ENCODE measurements around the gene GPR55. TPM values are rescaled to one million over a fixed set of nuclear protein-coding genes. Genes with fewer than 3 reads are reported as not detected.

Gene GPR55, protein sequence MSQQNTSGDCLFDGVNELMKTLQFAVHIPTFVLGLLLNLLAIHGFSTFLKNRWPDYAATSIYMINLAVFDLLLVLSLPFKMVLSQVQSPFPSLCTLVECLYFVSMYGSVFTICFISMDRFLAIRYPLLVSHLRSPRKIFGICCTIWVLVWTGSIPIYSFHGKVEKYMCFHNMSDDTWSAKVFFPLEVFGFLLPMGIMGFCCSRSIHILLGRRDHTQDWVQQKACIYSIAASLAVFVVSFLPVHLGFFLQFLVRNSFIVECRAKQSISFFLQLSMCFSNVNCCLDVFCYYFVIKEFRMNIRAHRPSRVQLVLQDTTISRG
- not detected in 5 replicates for total RNA-seq (2022; extraction: Qiagen RNA extraction)

GRCh38 chr2:230924470-230925341 lies at the start of gene GPR55:
Gene GPR55 (minus strand): TSS chr2:230925242. CDS start chr2:230910962, 14,280 bp downstream.

DNA sequence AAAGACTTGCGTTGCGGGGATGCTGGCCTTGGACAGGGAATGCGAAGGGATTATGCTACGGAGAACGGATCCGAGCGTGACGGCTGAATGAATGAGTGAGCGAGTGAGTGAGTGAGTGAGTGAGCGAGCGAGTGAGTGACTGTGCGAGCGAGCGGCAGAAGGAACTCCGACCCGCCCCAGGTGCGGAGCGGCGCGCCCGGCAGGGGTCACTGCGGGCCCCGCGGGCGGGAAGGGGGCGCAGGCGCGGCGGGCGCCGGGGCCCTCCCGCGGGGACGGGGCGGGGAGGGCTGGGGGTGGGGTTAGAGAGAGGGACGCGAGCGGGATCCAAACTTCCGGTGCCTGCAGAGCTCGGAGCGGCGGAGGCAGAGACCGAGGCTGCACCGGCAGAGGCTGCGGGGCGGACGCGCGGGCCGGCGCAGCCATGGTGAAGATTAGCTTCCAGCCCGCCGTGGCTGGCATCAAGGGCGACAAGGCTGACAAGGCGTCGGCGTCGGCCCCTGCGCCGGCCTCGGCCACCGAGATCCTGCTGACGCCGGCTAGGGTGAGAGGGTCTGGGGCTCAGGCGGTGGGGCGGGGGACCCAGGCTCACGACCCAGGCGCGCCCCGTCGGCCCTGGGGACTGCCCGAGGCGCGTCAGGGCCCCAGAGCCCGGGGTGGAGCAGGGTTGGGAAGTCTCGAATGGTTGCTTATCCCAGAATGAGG lies 60.3 kb downstream of the GPR55 start, which contains the start of gene ITM2C:
TSS of gene ITM2C (plus strand) at position 338 of the 702 bp plus-strand sequence. CDS start at position 422, 84 bp downstream.

Other genes with a start within 250 kb of the GPR55 start
- 44.9 to 58.5 TPM (median 54.8 TPM) in 5 replicates for gene CAB39, start 212.4 kb downstream of the GPR55 start, total RNA-seq (2022; extraction: Qiagen RNA extraction)
- gene ITM2C, start 60.3 kb downstream of the GPR55 start, total RNA-seq (2022; extraction: Qiagen RNA extraction), result 68.6 to 82.8 TPM (median 79.4 TPM) in 5 replicates
- gene SPATA3, start 70.9 kb upstream of the GPR55 start, total RNA-seq (2022; extraction: Qiagen RNA extraction), result not detected in 5 replicates
- gene C2orf72, start 112.3 kb upstream of the GPR55 start, total RNA-seq (2022; extraction: Qiagen RNA extraction), result 4.9 to 7.5 TPM (median 6.9 TPM) in 5 replicates
- gene PSMD1, start 131.6 kb upstream of the GPR55 start, total RNA-seq (2022; extraction: Qiagen RNA extraction), result 104 to 114 TPM (median 105 TPM) in 5 replicates
- 0.03 TPM in 2 of 5 replicates, not detected in the others for gene HTR2B, start 199.8 kb upstream of the GPR55 start, total RNA-seq (2022; extraction: Qiagen RNA extraction)

All from A549 treated with AZD2906 at 1 μM for 4 hours (cell line).